Kidney epithelial cell (primary cell): ENCODE measurements around the gene UNC13B. TPM values are rescaled to one million over a fixed set of nuclear protein-coding genes. Genes with fewer than 3 reads are reported as not detected.

Experiments
- DNase-seq: peaks from one replicate; pipeline ENCODE4 v3.0.0-alpha.2; 2010; ENCODE audit warnings: low read depth
- H3K27me3 ChIP-seq: 2 replicates; pipeline ENCODE4 v1.6.0; 2011; ENCODE audit warnings: low read length; ENCODE audit not compliant: control insufficient read depth, insufficient read depth
- H3K36me3 ChIP-seq: 2 replicates; pipeline ENCODE4 v1.5.1; 2011; ENCODE audit warnings: low read length; ENCODE audit not compliant: control insufficient read depth, insufficient read depth
- H3K4me3 ChIP-seq: 2 replicates; pipeline ENCODE4 v1.5.1; 2011; ENCODE audit warnings: low read depth, mild to moderate bottlenecking, control low read depth, low read length
- total RNA-seq: library from RNA; depleted of rRNA; stranded (reverse); fragments of >200 nt; gene quantifications from 2 replicates; pipeline ENCODE4 v1.2.3, GENCODE V29; 2015
- TF ChIP-seq, protein P1 (sequence below): IDR thresholded peaks from 2 replicates; pipeline ENCODE4 v1.5.1; 2011; ENCODE audit warnings: mild to moderate bottlenecking, moderate library complexity, low read length, control low read depth, inconsistent platforms; ENCODE audit not compliant: insufficient read depth, poor library complexity, severe bottlenecking

Gene UNC13B
- total RNA-seq, 1 donor from 2014 or later = 30.0 TPM

DNA sequence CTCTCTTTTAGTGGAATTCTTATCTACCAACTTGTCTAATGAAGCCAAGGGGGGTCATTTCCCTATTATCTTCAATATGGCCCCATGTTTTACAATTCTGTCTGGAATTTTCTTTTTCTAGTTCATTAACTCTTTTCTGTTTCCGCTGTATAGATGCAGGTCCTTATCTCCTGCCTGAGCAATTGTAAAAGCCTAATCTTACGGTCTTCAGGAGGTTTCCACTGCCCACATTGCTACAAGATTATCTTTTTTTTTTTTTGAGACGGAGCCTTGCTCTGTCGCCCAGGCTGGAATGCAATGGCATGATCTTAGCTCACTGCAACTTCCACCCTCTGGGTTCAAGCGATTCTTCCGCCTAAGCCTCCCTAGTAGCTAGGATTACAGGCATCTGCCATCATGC is 132.3 kb downstream of the UNC13B start:
- TF ChIP-seq, protein P1, sequence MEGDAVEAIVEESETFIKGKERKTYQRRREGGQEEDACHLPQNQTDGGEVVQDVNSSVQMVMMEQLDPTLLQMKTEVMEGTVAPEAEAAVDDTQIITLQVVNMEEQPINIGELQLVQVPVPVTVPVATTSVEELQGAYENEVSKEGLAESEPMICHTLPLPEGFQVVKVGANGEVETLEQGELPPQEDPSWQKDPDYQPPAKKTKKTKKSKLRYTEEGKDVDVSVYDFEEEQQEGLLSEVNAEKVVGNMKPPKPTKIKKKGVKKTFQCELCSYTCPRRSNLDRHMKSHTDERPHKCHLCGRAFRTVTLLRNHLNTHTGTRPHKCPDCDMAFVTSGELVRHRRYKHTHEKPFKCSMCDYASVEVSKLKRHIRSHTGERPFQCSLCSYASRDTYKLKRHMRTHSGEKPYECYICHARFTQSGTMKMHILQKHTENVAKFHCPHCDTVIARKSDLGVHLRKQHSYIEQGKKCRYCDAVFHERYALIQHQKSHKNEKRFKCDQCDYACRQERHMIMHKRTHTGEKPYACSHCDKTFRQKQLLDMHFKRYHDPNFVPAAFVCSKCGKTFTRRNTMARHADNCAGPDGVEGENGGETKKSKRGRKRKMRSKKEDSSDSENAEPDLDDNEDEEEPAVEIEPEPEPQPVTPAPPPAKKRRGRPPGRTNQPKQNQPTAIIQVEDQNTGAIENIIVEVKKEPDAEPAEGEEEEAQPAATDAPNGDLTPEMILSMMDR = no peak
- Histone ChIP-seq H3K27me3 (no peaks in the 10 kb centered on the region), H3K36me3 (no peaks in the 10 kb centered on the region), H3K4me3 (no peak overlapping the region)
- no peak for DNase-seq

DNA sequence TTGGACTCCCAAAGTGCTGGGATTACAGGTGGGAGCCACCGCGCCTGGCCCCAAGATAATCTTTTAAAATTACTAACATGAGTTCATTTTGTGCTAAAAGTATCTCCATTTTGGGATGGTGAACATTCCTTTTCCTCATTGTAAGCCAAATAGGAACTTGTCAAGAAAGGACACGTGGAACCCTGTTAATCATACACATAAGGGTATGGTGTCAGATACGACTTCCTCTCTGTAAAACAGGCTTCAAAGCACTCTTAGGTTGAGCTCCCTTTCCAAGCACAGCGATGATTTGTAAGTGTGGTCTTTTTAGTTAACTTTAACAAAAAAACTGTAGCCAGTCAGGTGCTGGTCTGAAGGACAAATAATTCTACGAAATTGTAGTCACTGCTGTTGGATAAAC is 132.7 kb downstream of the UNC13B start:
- H3K4me3 ChIP-seq = no peak overlapping the region
- H3K27me3 ChIP-seq = no peaks in the 10 kb centered on the region
- H3K36me3 ChIP-seq = no peaks in the 10 kb centered on the region
- TF ChIP-seq, protein P1 = no peak
- DNase-seq = no peak

DNA sequence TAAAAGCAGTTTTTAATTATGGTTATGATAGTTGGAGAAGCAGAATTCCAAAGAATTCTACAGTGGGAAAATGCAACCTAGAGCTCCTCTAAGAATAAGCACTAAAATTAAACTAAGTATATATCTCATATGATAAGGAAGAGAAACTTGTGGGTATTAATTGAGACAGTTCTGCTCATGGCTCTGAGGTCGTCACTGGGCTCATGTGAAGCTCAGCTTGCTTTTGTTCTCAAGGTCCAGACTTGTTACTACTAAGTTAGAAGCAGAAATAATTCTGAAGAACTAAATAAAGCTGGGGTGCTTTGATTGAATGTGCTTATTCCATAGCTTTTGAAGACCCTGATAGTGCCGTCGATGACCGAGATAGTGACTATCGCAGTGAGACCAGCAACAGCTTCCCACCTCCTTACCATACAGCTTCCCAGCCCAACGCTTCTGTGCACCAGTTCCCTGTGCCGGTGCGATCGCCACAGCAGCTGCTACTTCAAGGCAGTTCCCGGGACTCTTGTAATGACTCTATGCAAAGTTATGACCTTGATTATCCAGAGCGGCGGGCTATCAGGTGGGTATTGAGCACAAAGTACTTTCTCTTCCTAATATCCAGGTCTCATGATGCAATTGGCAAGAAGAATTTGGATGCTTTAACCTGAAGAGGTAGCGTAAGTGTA is 133.7 kb downstream of the UNC13B start:
- Histone ChIP-seq H3K27me3 (no peaks in the 10 kb centered on the region), H3K4me3 (no peak overlapping the region), H3K36me3 (no peaks in the 10 kb centered on the region)
- TF ChIP-seq, protein P1 = no peak
- DNase-seq = no peak

DNA sequence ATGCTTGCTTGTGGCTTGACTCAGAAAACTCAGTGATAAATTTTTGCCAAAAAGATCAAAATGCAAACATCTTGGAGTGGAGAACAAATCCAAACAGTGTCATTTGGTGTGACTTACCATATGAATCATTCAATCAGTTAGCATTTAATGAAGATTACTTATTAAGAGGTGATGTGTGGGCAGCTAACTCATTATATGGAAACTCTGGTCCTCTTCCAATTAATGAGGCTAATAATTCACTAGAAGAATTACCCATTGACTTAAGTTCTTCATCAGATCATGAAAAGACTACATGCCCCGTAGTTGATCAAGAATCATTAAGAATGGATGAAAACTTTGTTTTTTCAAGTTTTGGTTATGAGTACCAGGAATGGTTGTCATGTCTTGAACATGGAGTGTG is 141.8 kb downstream of the UNC13B start:
- TF ChIP-seq, protein P1 = no peak
- H3K27me3 ChIP-seq = no peaks in the 10 kb centered on the region
- no peak for DNase-seq
- H3K4me3 ChIP-seq = no peak overlapping the region
- no peaks in the 10 kb centered on the region for H3K36me3 ChIP-seq

DNA sequence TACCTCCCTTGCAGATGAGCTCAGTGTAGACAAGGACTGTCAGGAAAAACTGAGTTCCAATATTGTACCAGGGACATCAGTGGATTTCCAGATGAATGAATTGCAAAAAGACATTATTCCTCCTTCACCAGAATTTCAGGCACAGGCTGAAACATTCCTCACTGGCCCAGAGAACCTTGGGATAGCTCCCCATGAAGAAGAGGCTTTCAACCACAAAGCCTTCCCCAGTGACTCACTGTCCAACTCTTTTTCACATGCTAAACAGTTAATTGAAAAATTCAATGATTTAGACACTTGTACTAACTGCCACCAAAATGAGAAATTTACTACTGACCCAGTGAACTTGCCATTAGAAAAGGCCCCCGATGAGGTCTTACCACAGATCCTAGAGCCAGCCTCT is 144.5 kb downstream of the UNC13B start:
- Histone ChIP-seq H3K36me3 (no peaks in the 10 kb centered on the region), H3K27me3 (no peaks in the 10 kb centered on the region), H3K4me3 (no peak overlapping the region)
- no peak for DNase-seq
- TF ChIP-seq, protein P1 = no peak

DNA sequence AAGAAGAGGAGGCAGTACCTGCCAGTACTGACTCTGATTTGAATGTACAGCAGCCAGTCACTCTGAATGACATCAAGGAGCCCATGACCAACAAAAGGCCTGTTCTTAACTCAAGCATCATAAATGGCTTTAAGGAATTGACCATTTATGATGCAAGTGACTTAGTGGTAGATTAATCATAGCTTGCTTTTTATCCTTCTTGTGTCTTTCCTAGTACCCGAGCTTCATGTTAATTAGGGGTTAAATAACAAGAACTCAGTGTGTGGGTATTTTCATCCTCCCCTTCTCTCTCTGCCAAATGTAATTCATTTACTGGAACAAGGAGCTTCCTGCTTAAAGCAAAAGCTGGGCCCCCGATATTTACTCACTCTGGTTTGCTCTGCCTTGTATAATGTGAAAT is 146.5 kb downstream of the UNC13B start:
- Histone ChIP-seq H3K36me3 (no peaks in the 10 kb centered on the region), H3K4me3 (no peak overlapping the region), H3K27me3 (no peaks in the 10 kb centered on the region)
- TF ChIP-seq, protein P1 = no peak
- no peak for DNase-seq
